GM21423 (cell line): ENCODE measurements around the gene PCGF3.
"Not testable (repeated sequence)": the region's sequence is repeated elsewhere in the genome, so short reads cannot be mapped to it uniquely, and the experiment has no call there.

Experiments
- ATAC-seq: cut with Tn5 transposase; IDR thresholded peaks from one replicate; pipeline ENCODE4 v1.9.1; 2021; ENCODE audit warnings: mild to moderate bottlenecking, moderate library complexity; ENCODE audit not compliant: unreplicated experiment

The PCGF3 gene

DNA sequence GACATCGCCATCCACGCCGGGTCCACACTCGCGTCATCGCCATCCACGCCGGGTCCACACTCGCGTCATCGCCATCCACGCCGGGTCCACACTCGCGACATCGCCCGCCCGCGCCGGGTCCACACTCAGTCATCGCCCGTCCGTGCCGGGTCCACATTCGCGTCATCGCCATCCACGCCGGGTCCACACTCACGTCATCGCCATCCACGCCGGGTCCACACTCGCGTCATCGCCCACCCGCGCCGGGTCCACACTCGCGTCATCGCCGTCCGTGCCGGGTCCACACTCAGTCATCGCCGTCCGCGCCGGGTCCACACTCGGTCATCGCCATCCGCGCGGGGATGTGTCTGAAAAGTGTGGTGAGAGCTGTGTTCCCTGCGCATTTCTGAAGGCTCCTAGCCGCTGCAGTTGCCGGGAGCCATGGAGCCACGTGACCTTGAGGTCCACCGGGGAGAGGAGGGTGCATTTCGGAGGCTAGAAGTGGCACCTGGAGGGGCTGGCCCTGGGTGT, 17.3 kb downstream of the PCGF3 start:
- ATAC-seq, result no peak

GRCh38 chr4:723751-724530, 18.3 kb downstream of the PCGF3 start:
- ATAC-seq, result no peak

- ATAC-seq, result no peak
These were observed 20.0 kb downstream of the PCGF3 start for GRCh38 chr4:725391-726234.

- no peak for ATAC-seq
These were observed 20.7 kb downstream of the PCGF3 start for GRCh38 chr4:726235-726787.

- ATAC-seq, result no peak
These were observed 21.2 kb downstream of the PCGF3 start for GRCh38 chr4:726838-727237.

DNA sequence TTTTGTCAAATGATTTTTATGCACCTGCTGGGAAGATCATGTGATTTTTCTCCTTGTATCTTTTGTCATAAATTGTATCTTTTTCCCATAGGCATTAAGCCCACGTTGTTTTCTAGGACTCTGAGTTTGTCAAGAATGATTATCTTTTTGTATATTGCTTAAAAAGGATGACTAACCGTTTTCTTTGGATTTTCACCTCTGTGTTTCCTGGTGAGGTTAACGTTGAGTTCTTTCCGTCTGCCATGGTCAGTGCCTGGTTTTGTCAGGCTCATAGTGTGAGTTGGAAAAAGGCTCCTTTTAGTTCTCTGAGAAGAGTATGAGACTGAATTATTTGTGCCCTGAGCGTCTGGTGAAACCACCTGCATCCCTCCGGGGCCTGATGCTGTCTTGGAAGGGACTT, 21.9 kb downstream of the PCGF3 start:
- no peak for ATAC-seq

DNA sequence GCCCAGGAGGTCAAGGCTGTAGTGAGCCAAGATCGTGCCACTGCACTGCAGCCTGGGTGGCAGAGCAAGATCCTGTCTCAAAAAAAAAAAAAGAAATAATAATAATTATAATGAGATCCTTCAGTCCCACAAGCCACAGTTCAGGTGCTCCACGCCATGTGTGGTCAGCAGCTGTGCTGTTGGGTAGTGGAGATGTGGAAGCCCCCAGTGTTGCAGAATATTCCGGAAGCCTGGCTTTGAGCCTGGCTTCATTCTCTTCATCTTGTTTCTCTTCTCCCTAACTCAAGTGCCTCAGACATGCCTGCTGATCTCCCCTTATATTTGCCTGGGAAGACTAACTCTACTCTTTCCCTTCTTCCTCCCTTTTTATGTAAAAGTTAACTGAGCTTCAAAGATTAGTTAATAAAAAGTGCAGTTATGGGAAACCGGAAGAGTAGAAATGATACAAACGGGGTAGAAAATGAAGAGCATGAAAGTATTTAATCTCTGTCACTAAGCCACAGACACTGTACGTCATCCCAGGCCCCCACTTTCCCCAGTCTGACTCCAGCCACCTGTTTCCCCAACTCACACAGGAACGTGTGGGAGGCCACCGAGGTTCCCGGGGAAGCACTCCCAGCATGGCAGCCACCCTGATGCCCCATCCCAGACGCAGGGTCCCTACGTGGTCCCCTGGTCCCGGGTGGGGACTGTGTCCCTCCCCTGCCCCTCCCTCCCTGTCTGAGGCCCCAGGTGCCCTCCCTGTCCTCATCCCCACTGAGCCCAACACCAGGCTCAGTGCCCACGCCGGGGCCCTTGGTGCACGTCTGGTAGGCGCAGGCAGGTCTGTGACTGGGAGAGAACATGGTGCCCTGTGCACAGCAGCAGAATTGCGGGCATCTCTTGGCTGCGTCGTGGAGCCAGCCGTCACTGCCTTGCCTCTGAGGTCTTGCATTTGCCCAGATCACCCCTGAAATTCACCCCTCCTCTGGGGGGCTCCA, 24.0 kb downstream of the PCGF3 start:
- ATAC-seq, result no peak

DNA sequence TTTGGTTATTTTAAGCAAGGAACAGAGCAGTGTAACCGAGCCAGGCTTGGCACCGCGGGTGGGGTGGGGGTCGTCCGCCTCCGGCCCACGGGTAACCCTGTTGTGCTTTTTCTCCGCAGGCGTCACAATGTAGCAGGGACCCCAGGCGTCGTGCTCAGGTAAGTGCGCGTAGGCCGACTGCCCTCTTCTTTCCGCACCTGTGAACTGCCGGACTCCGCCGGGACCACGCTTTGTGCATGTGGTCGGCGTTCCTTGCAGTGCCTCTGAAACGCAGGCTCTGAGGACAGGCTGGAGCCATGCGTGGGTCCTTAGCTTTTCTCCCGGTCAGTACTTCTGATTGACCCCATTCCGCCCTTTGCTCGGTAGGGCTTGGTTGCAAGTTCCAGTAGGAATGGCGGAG, 24.9 kb downstream of the PCGF3 start:
- ATAC-seq, result no peak

GRCh38 chr4:730946-731904, 25.6 kb downstream of the PCGF3 start:
- not testable (repeated sequence) for ATAC-seq

DNA sequence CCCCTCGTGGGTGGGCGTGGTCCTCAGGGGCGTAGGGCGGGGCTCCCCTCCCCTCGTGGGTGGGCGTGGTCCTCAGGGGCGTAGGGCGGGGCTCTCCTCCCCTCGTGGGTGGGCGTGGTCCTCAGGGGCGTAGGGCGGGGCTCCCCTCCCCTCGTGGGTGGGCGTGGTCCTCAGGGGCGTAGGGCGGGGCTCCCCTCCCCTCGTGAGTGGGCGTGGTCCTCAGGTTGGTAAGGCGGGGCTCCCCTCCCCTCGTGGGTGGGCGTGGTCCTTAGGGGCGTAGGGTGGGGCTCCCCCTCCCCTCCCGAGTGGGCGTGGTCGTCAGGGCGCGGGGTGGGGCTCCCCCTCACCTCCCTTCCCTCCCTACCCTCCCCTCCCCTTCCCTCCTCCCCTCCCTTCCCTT, 26.3 kb downstream of the PCGF3 start:
- not testable (repeated sequence) for ATAC-seq

GRCh38 chr4:732486-732885, 26.9 kb downstream of the PCGF3 start:
- ATAC-seq, result no peak

DNA sequence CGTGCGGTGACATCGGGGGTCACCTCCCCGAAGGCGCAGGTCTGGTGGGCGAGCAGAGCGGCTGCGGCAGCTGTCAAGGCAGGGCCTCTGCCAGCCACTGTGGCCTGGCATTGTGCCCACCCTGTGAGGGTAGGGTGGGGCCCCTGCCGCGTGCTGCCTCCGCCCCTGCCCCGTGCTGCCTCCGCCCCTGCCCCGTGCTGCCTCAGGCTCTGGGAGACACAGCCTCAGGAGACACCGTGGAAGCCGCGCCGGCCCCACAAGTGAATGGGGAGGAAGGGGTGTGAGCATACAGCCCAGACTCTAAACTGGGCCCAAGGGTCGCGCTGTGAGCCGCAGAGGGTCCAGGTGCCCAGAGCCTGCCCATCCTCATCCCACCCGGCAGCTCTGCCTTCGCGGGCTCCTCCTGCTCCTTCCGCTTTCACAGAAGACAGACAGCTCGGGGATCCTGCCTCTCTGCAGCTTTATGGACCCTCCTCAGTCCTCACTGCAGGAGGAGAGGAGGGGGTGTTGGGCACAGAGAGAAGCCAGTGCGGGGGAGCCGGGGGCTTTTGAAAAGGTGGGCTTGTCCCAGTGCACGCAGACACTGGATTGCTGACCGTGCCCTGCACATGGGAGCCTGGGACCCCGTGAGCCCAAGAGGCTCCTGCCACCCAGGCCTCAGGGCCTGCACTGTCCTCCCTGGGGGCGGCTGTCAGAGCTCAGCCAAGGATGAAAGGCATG, 27.4 kb downstream of the PCGF3 start:
- no peak for ATAC-seq

DNA sequence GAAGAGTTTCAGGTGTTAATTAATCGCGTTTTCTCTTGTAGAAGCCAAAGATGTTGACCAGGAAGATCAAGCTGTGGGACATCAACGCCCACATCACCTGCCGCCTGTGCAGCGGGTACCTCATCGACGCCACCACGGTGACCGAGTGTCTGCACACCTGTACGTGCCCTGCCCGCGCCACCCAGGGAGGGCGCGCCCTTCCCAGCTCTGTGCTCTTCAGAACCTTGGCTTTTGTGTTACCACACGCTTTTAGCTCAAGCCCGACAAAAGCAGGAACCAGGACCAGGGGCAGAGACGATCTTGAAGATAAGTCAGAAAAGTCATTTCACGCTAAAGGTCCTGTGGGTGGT, 28.0 kb downstream of the PCGF3 start:
- ATAC-seq, result no peak

GRCh38 chr4:734075-734474, 28.4 kb downstream of the PCGF3 start:
- no peak for ATAC-seq

DNA sequence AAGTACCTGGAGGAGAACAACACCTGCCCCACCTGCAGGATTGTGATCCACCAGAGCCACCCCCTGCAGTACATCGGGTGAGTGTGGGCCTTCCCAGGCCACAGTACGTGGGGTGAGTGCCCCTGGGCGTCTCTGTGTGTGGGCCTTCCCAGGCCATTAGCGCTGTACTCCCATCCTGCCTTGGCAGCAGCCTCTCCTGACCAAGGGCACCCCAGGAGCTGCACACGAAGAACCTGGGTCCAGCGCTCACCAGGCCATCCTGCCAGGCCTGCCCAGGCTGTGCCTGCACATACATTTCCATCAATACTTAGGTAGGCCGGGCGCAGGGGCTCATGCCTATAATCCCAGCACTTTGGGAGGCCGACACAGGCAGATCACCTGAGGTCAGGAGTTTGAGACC, 29.3 kb downstream of the PCGF3 start:
- ATAC-seq, result no peak

- ATAC-seq, result no peak
These were observed 30.0 kb downstream of the PCGF3 start for GRCh38 chr4:735583-735982.

DNA sequence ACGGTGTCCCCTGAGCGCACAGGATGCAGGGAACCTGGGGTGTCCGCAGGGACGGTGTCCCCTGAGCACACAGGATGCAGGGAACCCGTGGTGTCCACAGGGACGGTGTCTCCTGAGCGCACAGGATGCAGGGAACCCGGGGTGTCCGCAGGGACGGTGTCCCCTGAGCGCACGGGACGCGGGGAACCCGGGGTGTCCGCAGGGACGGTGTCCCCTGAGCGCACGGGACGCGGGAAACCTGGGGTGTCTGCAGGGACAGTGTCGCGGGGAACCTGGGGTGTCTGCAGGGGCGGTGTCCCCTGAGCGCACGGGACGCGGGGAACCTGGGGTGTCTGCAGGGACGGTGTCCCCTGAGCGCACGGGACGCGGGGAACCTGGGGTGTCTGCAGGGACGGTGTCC, 30.9 kb downstream of the PCGF3 start:
- not testable (repeated sequence) for ATAC-seq

DNA sequence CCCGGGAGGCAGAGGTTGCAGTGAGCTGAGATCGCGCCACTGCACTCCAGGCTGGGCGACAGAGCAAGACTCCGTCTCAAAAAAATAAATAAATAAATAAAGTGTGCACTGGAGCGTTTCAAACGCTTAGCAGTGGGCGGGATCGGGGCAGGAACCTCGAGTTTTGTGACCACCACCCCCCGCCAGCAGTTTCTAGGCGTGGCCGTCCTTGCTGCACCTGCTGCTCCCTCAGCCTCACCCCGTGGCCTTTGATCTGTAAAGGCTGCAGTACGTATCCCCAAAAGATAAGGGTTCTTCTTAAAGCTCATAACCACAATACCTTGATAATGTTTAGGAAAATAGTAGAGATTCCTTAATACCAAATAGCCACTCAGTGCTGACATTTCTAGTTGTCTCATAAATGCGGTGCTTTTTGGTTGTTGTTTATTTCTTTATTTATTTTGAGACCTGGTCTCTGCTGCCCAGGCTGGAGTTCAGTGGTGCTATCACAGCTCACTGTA, 33.2 kb downstream of the PCGF3 start:
- ATAC-seq, result no peak

DNA sequence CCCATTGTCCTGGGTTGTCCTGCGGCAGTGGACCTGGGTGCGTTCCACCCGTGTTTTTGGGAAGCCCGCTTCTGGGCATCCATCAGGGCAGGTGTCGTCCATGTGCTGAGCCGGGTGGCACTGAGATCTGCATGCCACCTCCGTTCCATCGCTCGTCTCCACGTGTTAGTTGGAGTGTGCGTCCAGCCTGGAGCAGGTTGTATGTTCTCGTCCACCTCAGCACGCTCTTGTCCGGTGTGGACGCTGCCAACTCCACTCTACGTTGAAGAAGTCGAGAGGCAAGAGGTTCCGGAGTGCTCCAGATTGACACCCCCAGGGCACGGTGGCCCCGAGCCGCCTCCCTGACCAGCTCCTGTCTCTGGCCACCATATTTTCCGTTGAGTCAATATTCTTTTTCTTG, 33.9 kb downstream of the PCGF3 start:
- no peak for ATAC-seq
